ENCODE results near the gene PCCA.

DNA sequence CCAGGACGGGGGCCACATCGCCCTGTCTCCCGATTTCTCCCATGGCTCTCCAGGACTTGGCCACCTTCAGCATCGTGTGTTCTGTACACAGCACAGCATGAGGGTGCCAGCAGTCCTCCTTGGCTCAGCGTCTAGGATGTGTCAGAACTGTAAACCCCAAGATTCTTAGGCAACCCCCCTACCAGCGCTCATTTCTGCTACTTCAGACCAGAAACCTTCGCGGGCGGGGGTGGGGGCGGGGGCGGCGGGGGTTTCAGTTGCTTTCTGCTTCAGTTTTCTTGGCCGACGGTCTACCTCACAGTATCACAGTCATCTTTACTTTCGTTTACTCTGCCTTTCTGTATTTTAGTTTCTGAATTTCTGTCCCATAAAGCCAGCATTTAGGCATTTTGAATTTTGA is 417.3 kb downstream of the PCCA start:
- TF ChIP-seq, protein P1, sequence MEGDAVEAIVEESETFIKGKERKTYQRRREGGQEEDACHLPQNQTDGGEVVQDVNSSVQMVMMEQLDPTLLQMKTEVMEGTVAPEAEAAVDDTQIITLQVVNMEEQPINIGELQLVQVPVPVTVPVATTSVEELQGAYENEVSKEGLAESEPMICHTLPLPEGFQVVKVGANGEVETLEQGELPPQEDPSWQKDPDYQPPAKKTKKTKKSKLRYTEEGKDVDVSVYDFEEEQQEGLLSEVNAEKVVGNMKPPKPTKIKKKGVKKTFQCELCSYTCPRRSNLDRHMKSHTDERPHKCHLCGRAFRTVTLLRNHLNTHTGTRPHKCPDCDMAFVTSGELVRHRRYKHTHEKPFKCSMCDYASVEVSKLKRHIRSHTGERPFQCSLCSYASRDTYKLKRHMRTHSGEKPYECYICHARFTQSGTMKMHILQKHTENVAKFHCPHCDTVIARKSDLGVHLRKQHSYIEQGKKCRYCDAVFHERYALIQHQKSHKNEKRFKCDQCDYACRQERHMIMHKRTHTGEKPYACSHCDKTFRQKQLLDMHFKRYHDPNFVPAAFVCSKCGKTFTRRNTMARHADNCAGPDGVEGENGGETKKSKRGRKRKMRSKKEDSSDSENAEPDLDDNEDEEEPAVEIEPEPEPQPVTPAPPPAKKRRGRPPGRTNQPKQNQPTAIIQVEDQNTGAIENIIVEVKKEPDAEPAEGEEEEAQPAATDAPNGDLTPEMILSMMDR (IDR thresholded peaks at IDR 0.05) = no peak
- no peak for TF ChIP-seq POLR2A (IDR thresholded peaks at IDR 0.05; ENCODE audit: low read depth)
- TF ChIP-seq POLR2AphosphoS5 (IDR thresholded peaks at IDR 0.05) = no peak

Measured in esophagus muscularis mucosa (tissue), 3 donors.